ENCODE results near the gene GXYLT2.

The GXYLT2 gene

GRCh38 chr3:72962317-72962716 lies 74.5 kb downstream of the GXYLT2 start:
- H3K27ac ChIP-seq (ENCODE audit: insufficient read depth in 1 of 2, low read depth in 1 of 2, low read length in 2 of 2, poor library complexity in 1 of 2, severe bottlenecking in 2 of 2) = no peak overlapping the region
- no peak for DNase-seq
- no peaks in the 10 kb centered on the region for H3K9me3 ChIP-seq (ENCODE audit: control extremely low read depth in 1 of 5, control insufficient read depth in 4 of 5, insufficient read depth in 2 of 5, low read depth in 1 of 5, low read length in 4 of 5)
- H3K27me3 ChIP-seq (replicated peaks in 2 of 5; ENCODE audit: control insufficient read depth in 4 of 5, insufficient read depth in 5 of 5, low read length in 4 of 5) = no peaks in the 10 kb centered on the region
- ChIA-PET POLR2A (no interaction called here), CTCF (interaction anchor here (2.2 kb wide), 1 partner anchor 16 kb away, joined by 5 read pairs; no protein-coding TSS in a partner anchor)
- no peaks in the 10 kb centered on the region for H3K4me1 ChIP-seq (ENCODE audit: control extremely low read depth in 1 of 4, control insufficient read depth in 4 of 4, insufficient read depth in 4 of 4, low read length in 3 of 4)
- no peaks in the 10 kb centered on the region for H3K36me3 ChIP-seq (ENCODE audit: control insufficient read depth in 4 of 4, insufficient read depth in 4 of 4, low read length in 3 of 4)
- H3K4me3 ChIP-seq (ENCODE audit: control insufficient read depth in 1 of 7, extremely low read depth in 1 of 7, insufficient read depth in 4 of 7, low read depth in 2 of 7, low read length in 6 of 7) = no peak overlapping the region

GRCh38 chr3:72964633-72965032 lies 76.8 kb downstream of the GXYLT2 start:
- ChIA-PET CTCF (no interaction called here), POLR2A (no interaction called here)
- Histone ChIP-seq H3K27ac (ENCODE audit: insufficient read depth in 1 of 2, low read depth in 1 of 2, low read length in 2 of 2, poor library complexity in 1 of 2, severe bottlenecking in 2 of 2) (no peak overlapping the region), H3K4me3 (ENCODE audit: control insufficient read depth in 1 of 7, extremely low read depth in 1 of 7, insufficient read depth in 4 of 7, low read depth in 2 of 7, low read length in 6 of 7) (no peak overlapping the region), H3K9me3 (ENCODE audit: control extremely low read depth in 1 of 5, control insufficient read depth in 4 of 5, insufficient read depth in 2 of 5, low read depth in 1 of 5, low read length in 4 of 5) (no peaks in the 10 kb centered on the region), H3K4me1 (ENCODE audit: control extremely low read depth in 1 of 4, control insufficient read depth in 4 of 4, insufficient read depth in 4 of 4, low read length in 3 of 4) (no peaks in the 10 kb centered on the region), H3K27me3 (replicated peaks in 2 of 5; ENCODE audit: control insufficient read depth in 4 of 5, insufficient read depth in 5 of 5, low read length in 4 of 5) (no peaks in the 10 kb centered on the region), H3K36me3 (ENCODE audit: control insufficient read depth in 4 of 4, insufficient read depth in 4 of 4, low read length in 3 of 4) (no peaks in the 10 kb centered on the region)
- no peak for DNase-seq

- H3K27me3 ChIP-seq (replicated peaks in 2 of 5; ENCODE audit: control insufficient read depth in 4 of 5, insufficient read depth in 5 of 5, low read length in 4 of 5) = no peaks in the 10 kb centered on the region
- no peak for DNase-seq
- WGBS (ENCODE audit: insufficient coverage) = 100% methylated on average over 1 of the region's 1 CpG
- H3K36me3 ChIP-seq (ENCODE audit: control insufficient read depth in 4 of 4, insufficient read depth in 4 of 4, low read length in 3 of 4) = no peaks in the 10 kb centered on the region
- no peak overlapping the region for H3K27ac ChIP-seq (ENCODE audit: insufficient read depth in 1 of 2, low read depth in 1 of 2, low read length in 2 of 2, poor library complexity in 1 of 2, severe bottlenecking in 2 of 2)
- no peaks in the 10 kb centered on the region for H3K9me3 ChIP-seq (ENCODE audit: control extremely low read depth in 1 of 5, control insufficient read depth in 4 of 5, insufficient read depth in 2 of 5, low read depth in 1 of 5, low read length in 4 of 5)
- CTCF ChIA-PET = no interaction called here
- POLR2A ChIA-PET = no interaction called here
- H3K4me1 ChIP-seq (ENCODE audit: control extremely low read depth in 1 of 4, control insufficient read depth in 4 of 4, insufficient read depth in 4 of 4, low read length in 3 of 4) = no peaks in the 10 kb centered on the region
- H3K4me3 ChIP-seq (ENCODE audit: control insufficient read depth in 1 of 7, extremely low read depth in 1 of 7, insufficient read depth in 4 of 7, low read depth in 2 of 7, low read length in 6 of 7) = no peak overlapping the region
Measured at GRCh38 chr3:72968266-72968664, 80.4 kb downstream of the GXYLT2 start.

- H3K27me3 ChIP-seq (replicated peaks in 2 of 5; ENCODE audit: control insufficient read depth in 4 of 5, insufficient read depth in 5 of 5, low read length in 4 of 5) = no peaks in the 10 kb centered on the region
- no peak overlapping the region for H3K4me3 ChIP-seq (ENCODE audit: control insufficient read depth in 1 of 7, extremely low read depth in 1 of 7, insufficient read depth in 4 of 7, low read depth in 2 of 7, low read length in 6 of 7)
- no peaks in the 10 kb centered on the region for H3K9me3 ChIP-seq (ENCODE audit: control extremely low read depth in 1 of 5, control insufficient read depth in 4 of 5, insufficient read depth in 2 of 5, low read depth in 1 of 5, low read length in 4 of 5)
- WGBS (ENCODE audit: insufficient coverage) = 100% methylated on average over 2 of the region's 3 CpGs
- H3K27ac ChIP-seq (ENCODE audit: insufficient read depth in 1 of 2, low read depth in 1 of 2, low read length in 2 of 2, poor library complexity in 1 of 2, severe bottlenecking in 2 of 2) = no peak overlapping the region
- no peak for DNase-seq
- no peaks in the 10 kb centered on the region for H3K36me3 ChIP-seq (ENCODE audit: control insufficient read depth in 4 of 4, insufficient read depth in 4 of 4, low read length in 3 of 4)
- no peaks in the 10 kb centered on the region for H3K4me1 ChIP-seq (ENCODE audit: control extremely low read depth in 1 of 4, control insufficient read depth in 4 of 4, insufficient read depth in 4 of 4, low read length in 3 of 4)
- ChIA-PET CTCF (no interaction called here), POLR2A (no interaction called here)
Measured at GRCh38 chr3:72969766-72970165, 81.9 kb downstream of the GXYLT2 start.

DNA sequence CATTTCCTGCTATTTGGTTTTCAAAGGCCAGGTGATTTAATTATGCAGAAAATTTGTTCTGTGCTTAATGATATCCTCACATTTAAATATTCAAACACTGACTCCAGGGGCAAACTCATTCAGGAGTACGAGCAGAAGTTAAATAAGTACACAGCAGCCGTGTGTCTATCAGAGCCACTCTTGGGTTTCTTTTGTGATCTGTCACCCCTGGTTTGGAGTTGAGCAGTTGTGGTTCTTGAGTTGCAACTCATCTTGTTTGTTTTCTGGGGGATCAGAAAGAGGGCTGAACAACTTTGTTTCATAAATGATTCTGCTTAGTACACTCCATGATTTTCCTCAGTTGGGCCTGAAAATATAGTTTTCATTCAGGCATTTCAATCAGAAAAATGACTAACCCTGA lies 83.1 kb downstream of the GXYLT2 start:
- Histone ChIP-seq H3K27me3 (replicated peaks in 2 of 5; ENCODE audit: control insufficient read depth in 4 of 5, insufficient read depth in 5 of 5, low read length in 4 of 5) (no peaks in the 10 kb centered on the region), H3K4me3 (ENCODE audit: control insufficient read depth in 1 of 7, extremely low read depth in 1 of 7, insufficient read depth in 4 of 7, low read depth in 2 of 7, low read length in 6 of 7) (no peak overlapping the region), H3K4me1 (ENCODE audit: control extremely low read depth in 1 of 4, control insufficient read depth in 4 of 4, insufficient read depth in 4 of 4, low read length in 3 of 4) (no peaks in the 10 kb centered on the region), H3K9me3 (ENCODE audit: control extremely low read depth in 1 of 5, control insufficient read depth in 4 of 5, insufficient read depth in 2 of 5, low read depth in 1 of 5, low read length in 4 of 5) (no peaks in the 10 kb centered on the region), H3K36me3 (ENCODE audit: control insufficient read depth in 4 of 4, insufficient read depth in 4 of 4, low read length in 3 of 4) (no peaks in the 10 kb centered on the region), H3K27ac (ENCODE audit: insufficient read depth in 1 of 2, low read depth in 1 of 2, low read length in 2 of 2, poor library complexity in 1 of 2, severe bottlenecking in 2 of 2) (no peak overlapping the region)
- WGBS (ENCODE audit: insufficient coverage) = 86% methylated on average over 1 of the region's 2 CpGs
- ChIA-PET POLR2A (no interaction called here), CTCF (no interaction called here)
- DNase-seq = no peak

GRCh38 chr3:72972706-72973030 lies 84.8 kb downstream of the GXYLT2 start:
- H3K9me3 ChIP-seq (ENCODE audit: control extremely low read depth in 1 of 5, control insufficient read depth in 4 of 5, insufficient read depth in 2 of 5, low read depth in 1 of 5, low read length in 4 of 5) = no peaks in the 10 kb centered on the region
- ChIA-PET CTCF (no interaction called here), POLR2A (no interaction called here)
- H3K4me3 ChIP-seq (ENCODE audit: control insufficient read depth in 1 of 7, extremely low read depth in 1 of 7, insufficient read depth in 4 of 7, low read depth in 2 of 7, low read length in 6 of 7) = no peak overlapping the region
- no peak for DNase-seq
- H3K27me3 ChIP-seq (replicated peaks in 2 of 5; ENCODE audit: control insufficient read depth in 4 of 5, insufficient read depth in 5 of 5, low read length in 4 of 5) = no peaks in the 10 kb centered on the region
- 100% methylated on average over 1 of the region's 3 CpGs for WGBS (ENCODE audit: insufficient coverage)
- H3K36me3 ChIP-seq (ENCODE audit: control insufficient read depth in 4 of 4, insufficient read depth in 4 of 4, low read length in 3 of 4) = no peaks in the 10 kb centered on the region
- no peak overlapping the region for H3K27ac ChIP-seq (ENCODE audit: insufficient read depth in 1 of 2, low read depth in 1 of 2, low read length in 2 of 2, poor library complexity in 1 of 2, severe bottlenecking in 2 of 2)
- no peaks in the 10 kb centered on the region for H3K4me1 ChIP-seq (ENCODE audit: control extremely low read depth in 1 of 4, control insufficient read depth in 4 of 4, insufficient read depth in 4 of 4, low read length in 3 of 4)

- no peaks in the 10 kb centered on the region for H3K4me1 ChIP-seq (ENCODE audit: control extremely low read depth in 1 of 4, control insufficient read depth in 4 of 4, insufficient read depth in 4 of 4, low read length in 3 of 4)
- H3K36me3 ChIP-seq (ENCODE audit: control insufficient read depth in 4 of 4, insufficient read depth in 4 of 4, low read length in 3 of 4) = no peaks in the 10 kb centered on the region
- CTCF ChIA-PET = no interaction called here
- WGBS (ENCODE audit: insufficient coverage) = 86% methylated on average over 7 of the region's 7 CpGs
- no peak overlapping the region for H3K4me3 ChIP-seq (ENCODE audit: control insufficient read depth in 1 of 7, extremely low read depth in 1 of 7, insufficient read depth in 4 of 7, low read depth in 2 of 7, low read length in 6 of 7)
- no peak overlapping the region for H3K27ac ChIP-seq (ENCODE audit: insufficient read depth in 1 of 2, low read depth in 1 of 2, low read length in 2 of 2, poor library complexity in 1 of 2, severe bottlenecking in 2 of 2)
- no peak for DNase-seq
- H3K9me3 ChIP-seq (ENCODE audit: control extremely low read depth in 1 of 5, control insufficient read depth in 4 of 5, insufficient read depth in 2 of 5, low read depth in 1 of 5, low read length in 4 of 5) = no peaks in the 10 kb centered on the region
- no peaks in the 10 kb centered on the region for H3K27me3 ChIP-seq (replicated peaks in 2 of 5; ENCODE audit: control insufficient read depth in 4 of 5, insufficient read depth in 5 of 5, low read length in 4 of 5)
- POLR2A ChIA-PET = no interaction called here
Measured at GRCh38 chr3:72973031-72973723, 85.3 kb downstream of the GXYLT2 start.
